Muscle layer of duodenum (tissue), 2 donors: ENCODE data around the gene CPA2.

Experiments
- H3K27ac ChIP-seq: one replicate; pipeline ENCODE4 v1.7.0; 2013; ENCODE audit warnings: mild to moderate bottlenecking, low read length
- H3K27me3 ChIP-seq: one replicate; pipeline ENCODE4 v1.7.0; 2013; ENCODE audit warnings: low read depth, mild to moderate bottlenecking, control low read depth, low read length
- H3K36me3 ChIP-seq, 2 donors: one replicate each; pipeline ENCODE4 v1.7.0; 2013; ENCODE audit warnings: low read length in 2 of 2, control low read depth in 1 of 2, mild to moderate bottlenecking in 1 of 2; ENCODE audit not compliant: insufficient read depth in 2 of 2, control insufficient read depth in 1 of 2
- H3K4me1 ChIP-seq, 2 donors: one replicate each; pipeline ENCODE4 v1.7.0; 2013; ENCODE audit warnings: low read length in 2 of 2, mild to moderate bottlenecking in 2 of 2, control low read depth in 1 of 2, moderate library complexity in 1 of 2; ENCODE audit not compliant: insufficient read depth in 2 of 2, control insufficient read depth in 1 of 2
- H3K4me3 ChIP-seq, 2 donors: one replicate each; pipeline ENCODE4 v1.7.0; 2013; ENCODE audit warnings: low read length in 2 of 2, low read depth in 1 of 2, mild to moderate bottlenecking in 1 of 2
- H3K9me3 ChIP-seq, 2 donors: one replicate each; pipeline ENCODE4 v1.7.0; 2013; ENCODE audit warnings: low read length in 2 of 2, control low read depth in 1 of 2, mild to moderate bottlenecking in 1 of 2; ENCODE audit not compliant: control insufficient read depth in 1 of 2
- donor health status: healthy.

The CPA2 gene

DNA sequence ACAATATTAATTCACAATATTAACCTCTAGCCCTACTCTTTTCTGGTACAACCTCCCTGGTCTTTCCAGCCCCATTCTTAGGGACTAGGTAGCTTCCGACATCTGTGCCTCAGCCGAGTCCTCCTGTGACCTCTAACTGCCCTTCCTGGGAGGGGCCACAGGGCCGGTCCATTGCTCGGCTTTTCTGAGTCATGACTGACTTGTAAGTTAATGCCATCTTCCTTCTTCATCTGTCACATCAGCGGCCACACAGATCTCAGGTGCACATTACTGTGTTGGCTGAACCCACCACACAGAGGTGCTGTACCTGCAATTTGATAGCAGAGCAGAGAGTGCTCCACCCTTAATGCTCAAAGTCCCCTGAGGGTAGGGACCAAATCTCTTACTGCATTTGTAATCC lies 22.2 kb downstream of the CPA2 start:
- H3K9me3 ChIP-seq = no peaks in the 10 kb centered on the region
- no peaks in the 10 kb centered on the region for H3K27me3 ChIP-seq
- H3K4me3 ChIP-seq = no peak overlapping the region
- H3K27ac ChIP-seq = no peak overlapping the region
- H3K36me3 ChIP-seq = no peaks in the 10 kb centered on the region
- peaks cover 0 to 4% of the 10 kb centered on the region in 2 donors for H3K4me1 ChIP-seq

DNA sequence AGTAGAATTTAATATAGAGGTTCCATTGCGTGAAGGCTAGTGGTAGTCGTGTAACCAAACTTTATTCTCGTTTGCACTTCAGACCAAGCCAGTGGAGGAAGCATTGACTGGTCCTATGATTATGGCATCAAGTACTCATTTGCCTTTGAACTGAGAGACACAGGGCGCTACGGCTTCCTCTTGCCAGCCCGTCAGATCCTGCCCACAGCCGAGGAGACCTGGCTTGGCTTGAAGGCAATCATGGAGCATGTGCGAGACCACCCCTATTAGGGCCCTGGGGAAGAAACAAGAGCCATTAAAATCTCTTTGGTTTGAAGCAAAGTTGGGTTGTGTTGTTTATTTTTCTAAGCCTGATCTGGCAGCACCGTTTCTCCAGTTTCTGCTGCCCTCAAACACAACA lies 22.8 kb downstream of the CPA2 start:
- Histone ChIP-seq H3K9me3 (no peaks in the 10 kb centered on the region), H3K27ac (no peak overlapping the region), H3K27me3 (no peaks in the 10 kb centered on the region), H3K4me3 (no peak overlapping the region), H3K36me3 (no peaks in the 10 kb centered on the region), H3K4me1 (peaks cover 0 to 4% of the 10 kb centered on the region in 2 donors)

DNA sequence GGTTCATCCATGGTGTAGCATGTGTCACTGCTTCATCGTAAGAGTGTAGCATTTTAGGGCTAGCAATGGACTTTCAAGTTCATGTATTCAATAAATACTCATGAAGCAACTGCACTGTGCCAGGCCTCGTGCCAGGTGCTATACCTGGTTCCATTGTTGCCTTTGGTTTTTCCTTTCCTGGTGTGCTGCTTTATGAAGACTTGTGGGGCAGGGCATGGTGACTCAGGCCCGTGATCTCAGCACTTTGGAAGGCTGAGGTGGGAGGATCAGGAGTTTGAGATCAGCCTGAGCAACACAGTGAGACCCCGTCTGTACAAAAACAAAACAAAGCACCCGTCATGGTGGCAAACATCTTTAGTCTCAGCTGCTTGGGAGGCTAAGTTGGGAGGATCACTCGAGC lies 24.1 kb downstream of the CPA2 start:
- Histone ChIP-seq H3K9me3 (no peaks in the 10 kb centered on the region), H3K27ac (no peak overlapping the region)

DNA sequence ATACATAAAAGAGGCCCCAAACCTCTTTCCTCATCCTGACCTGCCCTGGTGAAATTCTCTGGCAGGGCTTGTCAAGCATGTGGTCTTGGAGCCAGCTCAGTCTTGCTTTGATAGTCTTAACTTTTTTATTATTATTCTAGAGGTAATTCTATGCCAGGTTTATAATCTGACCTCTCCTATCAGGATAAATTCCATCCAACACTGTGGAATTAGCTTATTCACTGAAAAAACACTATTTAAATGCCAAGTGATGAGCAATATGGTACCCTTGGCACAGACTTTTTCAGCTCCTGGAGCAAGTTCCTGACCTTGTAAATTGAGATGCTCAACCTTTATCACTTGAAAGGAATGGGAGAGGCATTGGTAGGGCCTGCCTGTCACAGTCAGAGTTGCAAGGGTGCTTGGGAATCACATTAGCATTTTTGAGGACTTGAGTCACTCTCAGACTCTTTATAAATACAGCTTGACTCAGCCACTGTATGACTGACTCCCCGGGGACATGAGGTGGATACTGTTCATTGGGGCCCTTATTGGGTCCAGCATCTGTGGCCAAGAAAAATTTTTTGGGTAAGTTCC lies 26.1 kb downstream of the CPA2 start, which contains the start of gene CPA4:
CPA4 (plus strand) TSS at position 480 of the 576 bp plus-strand sequence; CDS start at position 500, 20 bp downstream.
- Histone ChIP-seq H3K27me3 (no peaks in the 10 kb centered on the region), H3K9me3 (no peaks in the 10 kb centered on the region), H3K27ac (no peak within 1 kb of the TSS), H3K36me3 (no peaks in the 10 kb centered on the region), H3K4me3 (no peak within 1 kb of the TSS), H3K4me1 (peaks cover 0 to 4% of the 10 kb centered on the region in 2 donors)

More for the DNA sequence above, 24.1 kb downstream of the CPA2 start:
- Histone ChIP-seq H3K4me3 (no peak overlapping the region), H3K36me3 (no peaks in the 10 kb centered on the region), H3K4me1 (peaks cover 0 to 4% of the 10 kb centered on the region in 2 donors), H3K27me3 (no peaks in the 10 kb centered on the region)

DNA sequence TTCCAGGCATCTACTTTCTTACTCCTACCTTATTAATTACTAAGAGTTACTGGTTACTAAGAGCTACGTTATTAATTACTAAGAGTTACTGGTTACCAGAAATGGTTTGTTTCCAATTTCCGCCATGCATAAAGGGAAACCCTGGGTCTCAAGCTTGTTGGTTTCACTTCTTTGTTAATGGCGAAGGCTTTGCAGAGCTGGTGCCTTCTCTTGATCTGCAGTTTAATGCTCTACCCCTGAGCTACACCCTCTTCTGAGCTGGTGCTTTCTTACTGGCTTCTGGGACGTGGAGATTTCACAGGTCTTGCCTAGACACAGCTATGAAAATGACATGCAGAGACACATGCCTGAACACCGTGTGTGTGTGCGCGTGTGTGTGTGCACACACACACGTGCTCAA lies 26.9 kb downstream of the CPA2 start:
- Histone ChIP-seq H3K27me3 (no peaks in the 10 kb centered on the region), H3K27ac (no peak overlapping the region), H3K9me3 (no peaks in the 10 kb centered on the region), H3K36me3 (no peaks in the 10 kb centered on the region), H3K4me3 (no peak overlapping the region), H3K4me1 (peaks cover 0 to 4% of the 10 kb centered on the region in 2 donors)

DNA sequence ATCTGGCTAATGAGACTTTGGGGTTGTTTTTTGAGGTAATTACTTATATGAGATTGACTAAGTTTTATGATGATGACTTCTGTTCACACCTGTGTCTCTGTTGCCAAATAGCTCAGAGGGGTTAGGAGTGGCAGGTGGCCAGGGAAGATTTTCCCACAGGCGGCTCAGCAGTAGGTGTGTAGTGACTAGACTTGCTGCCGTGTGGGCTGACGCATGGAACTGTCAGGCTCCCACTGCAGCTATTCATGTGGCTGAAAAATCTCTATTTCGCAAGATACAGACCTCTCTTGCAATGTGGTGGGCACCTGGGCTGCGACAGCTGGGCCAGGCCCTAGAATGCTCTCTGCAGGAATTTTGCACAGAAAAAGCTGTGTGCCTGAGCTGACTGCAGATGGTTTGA lies 27.7 kb downstream of the CPA2 start:
- Histone ChIP-seq H3K27ac (no peak overlapping the region), H3K36me3 (no peaks in the 10 kb centered on the region), H3K9me3 (no peaks in the 10 kb centered on the region), H3K27me3 (no peaks in the 10 kb centered on the region), H3K4me1 (peaks cover 0 to 4% of the 10 kb centered on the region in 2 donors), H3K4me3 (no peak overlapping the region)

DNA sequence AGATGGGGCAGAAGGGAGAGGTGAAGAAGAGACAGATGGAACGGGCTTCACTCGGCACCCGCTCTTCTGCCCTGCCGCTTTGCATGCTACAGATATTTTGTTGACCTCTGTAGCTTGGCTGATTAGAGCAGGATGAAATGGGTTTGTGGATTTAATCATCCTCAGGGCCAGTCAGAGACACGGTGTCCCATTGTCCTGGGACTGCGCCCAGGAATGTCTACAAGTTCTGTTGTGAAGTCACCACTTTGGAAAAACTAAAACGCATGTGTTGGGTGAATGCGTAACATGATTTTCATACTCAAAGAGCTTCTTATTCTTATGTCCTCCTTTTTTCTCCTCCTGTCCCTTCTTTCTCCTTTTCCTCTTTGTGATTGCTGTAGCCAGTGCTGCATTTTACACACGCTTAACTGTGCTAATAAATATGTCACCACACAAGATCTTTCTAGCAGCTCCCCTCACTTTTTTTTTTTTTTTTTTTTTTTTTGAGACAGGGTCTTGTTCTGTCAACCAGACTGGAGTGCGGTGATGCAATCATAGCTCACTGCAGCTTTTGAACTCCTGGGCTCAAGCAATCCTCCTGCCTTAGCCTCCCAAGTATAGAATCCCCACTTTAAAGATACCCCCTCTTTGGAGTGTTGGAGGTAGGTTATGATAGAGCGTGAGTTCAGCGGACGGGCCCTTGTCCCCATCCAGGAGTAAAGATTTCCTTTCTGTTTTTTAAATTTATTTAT lies 29.7 kb downstream of the CPA2 start:
- no peak overlapping the region for H3K27ac ChIP-seq
- H3K4me1 ChIP-seq = peaks cover 0 to 4% of the 10 kb centered on the region in 2 donors
- no peaks in the 10 kb centered on the region for H3K36me3 ChIP-seq

DNA sequence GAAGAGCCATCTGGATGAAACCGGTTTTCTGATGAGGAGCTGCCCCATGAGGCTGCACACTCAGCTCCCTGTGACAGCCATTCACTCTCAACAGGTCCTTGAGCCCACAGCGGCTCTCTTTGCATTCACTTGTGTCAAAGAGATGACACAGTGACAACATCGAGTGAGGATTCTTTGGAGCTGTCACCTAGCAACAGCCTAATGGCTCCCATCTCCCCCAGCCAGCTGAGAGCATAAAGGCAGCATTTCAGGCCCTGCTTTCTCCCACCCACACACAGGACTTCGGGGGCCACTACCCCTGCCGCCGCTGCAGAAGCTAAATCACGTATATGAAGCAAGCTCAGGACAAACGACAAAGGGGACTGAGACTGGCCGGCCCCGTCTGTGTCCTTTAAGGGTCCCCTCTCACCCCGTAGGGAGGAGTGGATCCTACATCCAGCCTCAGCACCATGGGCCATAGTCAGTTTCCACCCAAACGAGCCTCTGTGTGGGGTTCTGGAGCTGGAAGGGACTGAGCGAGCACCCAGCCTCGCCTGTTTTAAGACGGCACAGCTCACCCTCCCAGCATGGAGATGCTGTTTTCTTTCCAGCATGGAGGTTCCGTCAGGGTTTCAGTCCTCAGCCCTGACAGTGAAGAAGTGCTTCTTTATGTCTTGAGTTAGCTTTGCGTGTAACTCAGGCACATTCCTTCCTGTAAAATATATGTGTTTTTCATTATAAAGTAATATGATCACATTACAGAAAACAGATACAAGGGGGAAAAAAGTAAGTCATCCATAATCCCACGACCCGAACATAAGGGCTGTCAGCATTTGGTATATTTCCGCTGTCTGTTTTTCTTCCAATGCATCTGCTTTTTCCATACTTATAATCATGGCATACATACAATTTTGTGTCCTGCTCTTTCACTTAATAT lies 31.2 kb downstream of the CPA2 start:
- H3K27me3 ChIP-seq = no peaks in the 10 kb centered on the region
- no peaks in the 10 kb centered on the region for H3K9me3 ChIP-seq
- H3K4me3 ChIP-seq = no peak overlapping the region
- H3K36me3 ChIP-seq = no peaks in the 10 kb centered on the region
- no peak overlapping the region for H3K27ac ChIP-seq
- H3K4me1 ChIP-seq = peaks cover 0 to 1% of the 10 kb centered on the region in 2 donors

More for the DNA sequence above, 29.7 kb downstream of the CPA2 start:
- H3K27me3 ChIP-seq = no peaks in the 10 kb centered on the region
- no peaks in the 10 kb centered on the region for H3K9me3 ChIP-seq
- no peak overlapping the region for H3K4me3 ChIP-seq

DNA sequence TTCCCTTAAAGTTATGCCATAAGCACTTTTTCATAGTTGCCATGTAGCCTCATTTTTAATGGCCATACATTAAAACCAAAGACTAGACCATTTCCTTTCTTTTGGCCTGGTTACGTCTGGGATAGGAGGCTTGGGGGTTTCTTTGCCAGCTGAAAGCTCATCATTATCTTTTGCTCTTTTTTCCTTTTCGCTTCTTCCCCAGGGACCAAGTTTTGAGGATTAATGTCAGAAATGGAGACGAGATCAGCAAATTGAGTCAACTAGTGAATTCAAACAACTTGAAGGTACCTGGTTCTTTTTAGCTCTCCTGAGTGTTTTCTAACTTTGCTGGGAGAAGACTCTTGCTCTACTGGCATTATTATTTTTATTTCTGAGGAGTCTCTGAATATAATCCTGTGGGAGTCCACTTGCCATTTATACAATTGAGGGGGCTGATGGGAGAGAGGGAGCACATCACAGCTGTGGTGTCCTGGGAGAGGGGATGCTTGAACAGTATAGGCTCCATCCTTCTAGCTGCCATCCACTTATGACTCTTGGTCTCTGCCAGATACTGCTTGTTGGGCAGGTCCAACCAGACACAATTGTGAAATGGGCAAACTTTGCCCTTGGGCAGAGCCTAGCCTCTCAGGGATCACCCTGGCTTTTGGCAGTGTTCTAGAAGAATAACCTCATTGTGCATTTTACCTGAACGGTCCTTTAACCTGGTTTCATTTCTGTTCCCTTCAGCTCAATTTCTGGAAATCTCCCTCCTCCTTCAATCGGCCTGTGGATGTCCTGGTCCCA lies 32.1 kb downstream of the CPA2 start:
- no peaks in the 10 kb centered on the region for H3K27me3 ChIP-seq
- H3K36me3 ChIP-seq = no peaks in the 10 kb centered on the region
- no peaks in the 10 kb centered on the region for H3K4me1 ChIP-seq
- H3K4me3 ChIP-seq = no peak overlapping the region
- no peak overlapping the region for H3K27ac ChIP-seq
- no peaks in the 10 kb centered on the region for H3K9me3 ChIP-seq

DNA sequence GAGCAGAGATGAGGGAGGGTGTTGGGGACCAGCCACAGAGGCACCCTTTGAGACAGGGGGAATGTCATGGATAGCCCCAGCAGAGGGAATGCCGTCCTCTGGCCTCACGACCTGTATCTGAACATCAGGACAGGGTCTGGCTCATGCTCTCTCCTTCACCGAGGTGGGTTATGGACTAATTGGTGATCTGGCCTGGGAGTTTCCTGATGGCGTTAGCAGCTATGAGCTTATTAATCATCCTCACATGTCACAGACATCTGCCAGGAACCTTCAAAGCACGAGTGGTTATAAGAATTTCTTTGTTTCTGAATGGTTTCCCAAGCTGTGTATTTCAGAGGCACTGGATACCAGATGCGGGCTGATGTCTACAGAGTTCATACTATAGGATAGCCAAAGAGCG lies 33.2 kb downstream of the CPA2 start:
- Histone ChIP-seq H3K27me3 (no peaks in the 10 kb centered on the region), H3K4me1 (no peaks in the 10 kb centered on the region), H3K36me3 (no peaks in the 10 kb centered on the region), H3K9me3 (no peaks in the 10 kb centered on the region), H3K4me3 (no peak overlapping the region), H3K27ac (no peak overlapping the region)
